Endometrium (tissue), 2 donors: ENCODE measurements around the gene ITGA3.
A peak's percentile ranks its signal among the peaks of the same experiment; 100 is the strongest.

Experiments used
- FAIRE-seq: peaks from 2 replicates; lab custom pipeline; 2012; peaks lifted over from hg19 to GRCh38; lab: Jason Lieb, UNC
- donor health status: control.
- donor health status: control.

The ITGA3 gene

DNA sequence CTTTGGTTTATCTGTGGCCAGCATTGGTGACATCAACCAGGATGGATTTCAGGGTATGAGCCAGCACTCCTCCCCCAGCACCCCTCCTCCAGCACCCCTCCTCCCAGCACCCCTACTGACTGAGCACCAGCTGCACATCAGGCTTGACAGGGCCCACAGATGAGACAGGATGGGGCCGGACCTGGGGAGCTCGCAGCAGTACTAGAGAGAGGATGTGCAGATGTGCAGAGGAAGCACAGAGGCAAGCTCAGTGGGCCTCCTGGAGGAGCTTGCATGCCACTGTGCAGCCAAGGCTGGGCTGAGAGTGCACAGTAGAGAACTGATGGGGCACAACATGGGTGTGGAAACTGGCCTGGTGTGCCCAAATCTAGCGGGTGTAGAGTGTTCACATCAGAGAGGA, 16.2 kb downstream of the ITGA3 start:
- no peak for FAIRE-seq

- FAIRE-seq, result no peak
Measured at GRCh38 chr17:50072925-50073324, 17.0 kb downstream of the ITGA3 start.

DNA sequence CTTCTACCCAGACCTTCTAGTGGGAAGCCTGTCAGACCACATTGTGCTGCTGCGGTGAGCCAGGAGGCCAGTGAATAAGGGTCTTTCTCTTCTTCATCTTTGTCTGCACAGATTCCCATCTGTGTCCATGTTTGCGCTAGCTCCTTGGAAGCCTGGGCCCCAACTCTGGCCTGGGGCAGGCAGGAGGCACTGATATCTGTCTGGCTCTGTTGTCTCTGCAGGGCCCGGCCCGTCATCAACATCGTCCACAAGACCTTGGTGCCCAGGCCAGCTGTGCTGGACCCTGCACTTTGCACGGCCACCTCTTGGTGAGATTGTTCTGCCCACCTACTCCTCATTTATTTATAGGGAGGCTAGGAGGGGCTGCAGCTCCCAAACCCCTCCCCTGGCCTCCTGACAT, 18.3 kb downstream of the ITGA3 start:
- FAIRE-seq, result no peak

- no peak for FAIRE-seq
Measured at GRCh38 chr17:50075446-50076032, 19.6 kb downstream of the ITGA3 start.

GRCh38 chr17:50076221-50076590, 20.3 kb downstream of the ITGA3 start:
- no peak for FAIRE-seq

- FAIRE-seq, result no peak
Measured at GRCh38 chr17:50076591-50077235, 20.8 kb downstream of the ITGA3 start.

- FAIRE-seq, result no peak
Measured at GRCh38 chr17:50078430-50078829, 22.5 kb downstream of the ITGA3 start.

- no peak for FAIRE-seq
Measured at GRCh38 chr17:50079334-50080095, 23.6 kb downstream of the ITGA3 start.

DNA sequence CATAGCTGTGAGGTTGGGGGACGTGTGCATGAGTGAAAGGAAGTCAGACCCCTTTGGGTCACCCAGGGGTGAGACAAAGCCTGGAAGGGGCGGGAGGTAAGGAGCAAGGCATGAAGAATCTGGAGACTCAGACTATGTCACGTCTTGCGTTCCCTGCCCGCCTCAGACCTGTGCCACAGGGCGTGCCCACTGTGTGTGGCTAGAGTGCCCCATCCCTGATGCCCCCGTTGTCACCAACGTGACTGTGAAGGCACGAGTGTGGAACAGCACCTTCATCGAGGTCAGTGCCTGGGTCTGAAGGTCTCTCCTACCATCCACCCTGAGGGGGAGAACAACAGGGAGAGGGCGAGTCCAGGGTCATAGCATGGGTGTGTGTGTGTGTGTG, 24.2 kb downstream of the ITGA3 start:
- no peak for FAIRE-seq

DNA sequence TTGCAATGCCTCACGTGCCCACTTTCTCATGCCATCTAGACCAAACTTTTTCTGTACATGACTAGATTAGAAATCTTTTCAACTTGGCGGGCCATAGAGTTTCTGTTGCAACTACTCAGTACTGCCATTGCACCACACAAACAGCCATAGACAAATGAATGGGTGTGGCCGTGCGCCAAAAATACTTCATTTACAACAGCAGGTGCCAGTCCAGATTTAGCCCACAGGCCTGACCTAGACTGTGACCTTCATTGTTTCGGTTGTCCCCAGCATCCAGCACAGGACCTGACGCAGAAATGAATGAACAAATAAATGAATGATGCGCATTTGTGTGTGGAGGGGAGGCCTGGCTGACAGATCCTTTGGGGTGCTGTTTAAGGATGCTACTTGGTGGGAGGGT, 24.9 kb downstream of the ITGA3 start:
- no peak for FAIRE-seq

DNA sequence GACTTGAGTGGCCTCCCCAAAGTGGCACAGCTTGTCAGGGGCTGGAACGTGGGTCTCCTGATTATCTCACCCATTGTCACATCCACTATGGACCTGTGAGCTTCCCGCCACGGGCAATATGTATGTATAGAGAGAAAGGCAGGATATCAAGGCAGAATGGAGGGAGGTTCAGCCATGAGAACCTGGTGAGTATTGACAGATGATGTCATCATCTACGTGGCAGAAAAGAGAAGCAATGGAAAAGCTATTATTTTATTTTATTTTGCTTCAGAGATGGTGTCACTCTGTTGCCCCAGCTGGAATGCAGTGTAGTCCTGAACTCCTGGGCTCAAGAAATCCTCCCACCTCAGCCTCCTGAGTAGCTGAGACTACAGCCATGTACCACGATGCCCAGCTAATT, 25.8 kb downstream of the ITGA3 start:
- no peak for FAIRE-seq

- FAIRE-seq, result no peak
Measured at GRCh38 chr17:50087246-50087911, 31.5 kb downstream of the ITGA3 start.

DNA sequence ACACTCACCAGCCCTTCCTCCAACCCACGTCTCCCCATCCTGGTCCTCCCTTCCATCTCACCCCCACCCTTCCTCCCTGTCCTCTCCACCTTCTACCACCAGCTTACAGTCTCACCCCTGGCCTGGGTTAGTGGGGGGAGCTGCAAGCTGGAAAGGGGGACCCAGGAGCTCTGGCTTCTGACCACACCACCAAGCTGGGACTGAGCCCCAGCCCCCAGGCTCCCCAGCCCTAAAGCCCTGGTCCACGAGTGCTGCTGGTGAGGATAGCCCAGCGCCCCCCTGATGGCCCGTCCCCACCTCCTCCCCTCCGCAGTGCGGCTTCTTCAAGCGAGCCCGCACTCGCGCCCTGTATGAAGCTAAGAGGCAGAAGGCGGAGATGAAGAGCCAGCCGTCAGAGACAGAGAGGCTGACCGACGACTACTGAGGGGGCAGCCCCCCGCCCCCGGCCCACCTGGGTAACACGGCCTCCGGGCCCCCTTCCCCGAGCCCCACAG, 32.0 kb downstream of the ITGA3 start:
- no peak for FAIRE-seq

DNA sequence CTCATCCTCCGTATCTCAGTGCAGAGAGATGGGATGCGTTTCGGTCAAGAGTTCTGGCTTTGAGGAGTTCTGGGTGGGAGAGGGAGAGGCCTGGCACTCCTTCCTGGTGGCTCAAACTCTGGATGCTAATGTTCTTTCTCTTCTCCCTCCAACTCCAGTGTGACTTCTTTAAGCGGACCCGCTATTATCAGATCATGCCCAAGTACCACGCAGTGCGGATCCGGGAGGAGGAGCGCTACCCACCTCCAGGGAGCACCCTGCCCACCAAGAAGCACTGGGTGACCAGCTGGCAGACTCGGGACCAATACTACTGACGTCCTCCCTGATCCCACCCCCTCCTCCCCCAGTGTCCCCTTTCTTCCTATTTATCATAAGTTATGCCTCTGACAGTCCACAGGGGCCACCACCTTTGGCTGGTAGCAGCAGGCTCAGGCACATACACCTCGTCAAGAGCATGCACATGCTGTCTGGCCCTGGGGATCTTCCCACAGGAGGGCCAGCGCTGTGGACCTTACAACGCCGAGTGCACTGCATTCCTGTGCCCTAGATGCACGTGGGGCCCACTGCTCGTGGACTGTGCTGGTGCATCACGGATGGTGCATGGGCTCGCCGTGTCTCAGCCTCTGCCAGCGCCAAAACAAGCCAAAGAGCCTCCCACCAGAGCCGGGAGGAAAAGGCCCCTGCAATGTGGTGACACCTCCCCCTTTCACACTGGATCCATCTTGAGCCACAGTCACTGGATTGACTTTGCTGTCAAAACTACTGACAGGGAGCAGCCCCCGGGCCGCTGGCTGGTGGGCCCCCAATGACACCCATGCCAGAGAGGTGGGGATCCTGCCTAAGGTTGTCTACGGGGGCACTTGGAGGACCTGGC, 33.3 kb downstream of the ITGA3 start:
- FAIRE-seq, result no peak

DNA sequence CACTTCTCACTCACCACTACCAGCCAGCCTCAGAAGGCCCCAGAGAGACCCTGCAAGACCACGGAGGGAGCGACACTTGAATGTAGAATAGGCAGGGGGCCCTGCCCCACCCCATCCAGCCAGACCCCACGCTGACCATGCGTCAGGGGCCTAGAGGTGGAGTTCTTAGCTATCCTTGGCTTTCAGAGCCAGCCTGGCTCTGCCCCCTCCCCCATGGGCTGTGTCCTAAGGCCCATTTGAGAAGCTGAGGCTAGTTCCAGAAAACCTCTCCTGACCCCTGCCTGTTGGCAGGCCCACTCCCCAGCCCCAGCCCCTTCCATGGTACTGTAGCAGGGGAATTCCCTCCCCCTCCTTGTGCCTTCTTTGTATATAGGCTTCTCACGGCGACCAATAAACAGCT, 34.2 kb downstream of the ITGA3 start:
- FAIRE-seq, result no peak

GRCh38 chr17:50090971-50091917, 35.3 kb downstream of the ITGA3 start:
- no peak for FAIRE-seq

- FAIRE-seq, result no peak
Measured at GRCh38 chr17:50091918-50092285, 36.0 kb downstream of the ITGA3 start.

DNA sequence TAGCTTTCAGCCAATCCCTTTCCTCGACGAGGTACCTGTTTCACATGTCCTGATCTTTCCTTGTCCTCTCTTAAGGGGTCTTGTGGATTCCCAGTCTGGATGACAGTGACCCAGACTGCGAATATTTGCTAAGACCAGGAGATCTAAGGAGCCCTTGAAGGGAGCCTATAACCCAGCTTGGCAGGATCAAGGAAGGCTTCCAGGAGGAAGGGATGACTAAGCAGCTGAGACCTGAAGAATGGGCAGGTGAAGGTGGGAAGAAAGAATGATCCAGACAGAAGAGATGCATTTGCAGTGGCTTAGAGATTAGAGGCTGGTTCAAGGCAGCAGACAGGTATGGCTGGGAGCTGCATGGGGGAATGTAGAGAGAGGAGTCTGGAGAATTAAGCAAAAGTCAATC, 37.3 kb downstream of the ITGA3 start:
- FAIRE-seq, result no peak

DNA sequence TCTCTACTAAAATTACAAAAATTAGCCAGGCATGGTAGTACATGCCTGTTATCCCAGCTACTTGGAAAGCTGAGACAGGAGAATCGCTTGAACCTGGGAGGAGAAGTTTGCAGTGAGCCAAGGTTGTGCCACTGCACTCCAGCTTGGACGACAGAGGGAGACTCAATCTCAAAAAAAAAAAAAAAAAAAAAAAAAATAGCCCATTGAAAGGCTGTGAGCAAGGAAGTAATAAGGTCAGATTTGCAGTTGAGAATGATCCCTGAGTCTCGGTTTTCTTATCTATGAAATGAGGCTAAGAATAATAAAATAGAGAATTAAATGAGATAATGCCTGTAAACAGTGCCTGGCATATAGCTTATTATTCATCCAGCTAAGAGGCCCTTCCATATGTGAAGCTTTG, 37.9 kb downstream of the ITGA3 start:
- FAIRE-seq, result no peak

DNA sequence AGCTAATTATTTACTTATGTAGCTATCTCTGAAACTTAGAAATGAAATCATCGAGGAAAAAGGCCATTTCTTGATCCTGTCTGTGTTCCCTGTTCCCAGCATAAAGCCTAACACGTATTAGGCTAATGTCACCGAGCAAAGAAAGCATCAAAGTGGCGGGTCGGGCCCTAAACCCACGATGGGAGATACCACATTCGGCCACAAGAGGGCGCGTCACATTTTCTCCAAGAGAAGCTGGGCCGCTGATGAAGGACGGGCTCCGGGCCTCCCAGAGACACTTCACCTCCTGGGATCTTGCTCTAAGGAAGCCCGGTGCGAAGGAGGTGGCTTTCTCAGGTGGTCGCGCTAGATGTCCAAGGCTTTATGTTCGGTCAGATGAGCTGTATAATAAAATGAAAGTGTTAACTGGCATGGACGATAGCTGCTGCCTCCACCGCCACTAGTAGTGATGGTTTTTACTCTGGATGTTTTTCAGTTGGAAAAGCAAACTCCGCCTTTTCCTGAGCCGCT, 38.4 kb downstream of the ITGA3 start:
- FAIRE-seq, result peak; percentile 51
